ENCODE results near the gene CDC37. TPM values are rescaled to one million over a fixed set of nuclear protein-coding genes. Genes with fewer than 3 reads are reported as not detected.

The CDC37 gene
- total RNA-seq, 1 experiment from 2014 or later = 131 TPM

GRCh38 chr19:10363789-10364281 lies 39.5 kb downstream of the CDC37 start:
- no peak for DNase-seq (ENCODE audit: extremely low read depth, low read depth)

- DNase-seq (ENCODE audit: extremely low read depth, low read depth) = no peak
Observed at GRCh38 chr19:10362259-10362658, 41.1 kb downstream of the CDC37 start.

- no peak for DNase-seq (ENCODE audit: extremely low read depth, low read depth)
Observed at GRCh38 chr19:10361569-10362011, 41.8 kb downstream of the CDC37 start.

- DNase-seq (ENCODE audit: extremely low read depth, low read depth) = no peak
Observed at GRCh38 chr19:10356431-10356830, 46.9 kb downstream of the CDC37 start.

- DNase-seq (ENCODE audit: extremely low read depth, low read depth) = no peak
Observed at GRCh38 chr19:10353793-10354391, 49.5 kb downstream of the CDC37 start.

- DNase-seq (ENCODE audit: extremely low read depth, low read depth) = no peak
Observed at GRCh38 chr19:10352764-10353671, 50.3 kb downstream of the CDC37 start.

GRCh38 chr19:10346509-10346908 lies 56.8 kb downstream of the CDC37 start:
- DNase-seq (ENCODE audit: extremely low read depth, low read depth) = no peak

GRCh38 chr19:10344780-10345179 lies 58.6 kb downstream of the CDC37 start:
- DNase-seq (ENCODE audit: extremely low read depth, low read depth) = no peak

- DNase-seq (ENCODE audit: extremely low read depth, low read depth) = no peak
Observed at GRCh38 chr19:10343495-10343894, 59.8 kb downstream of the CDC37 start.

Other genes starting within 250 kb of the CDC37 start
- 49.9 and 54.2 TPM in 2 replicates for gene DNMT1, start 208.6 kb downstream of the CDC37 start, total RNA-seq (2014; rRNA removed; shearing (Covaris generic))
- gene S1PR2, start 172.2 kb downstream of the CDC37 start, total RNA-seq (2014; rRNA removed; shearing (Covaris generic)) = 1.5 and 1.8 TPM in 2 replicates
- gene MRPL4, start 151.3 kb downstream of the CDC37 start, total RNA-seq (2014; rRNA removed; shearing (Covaris generic)) = 73.9 and 81.6 TPM in 2 replicates
- gene ICAM1, start 132.4 kb downstream of the CDC37 start, total RNA-seq (2014; rRNA removed; shearing (Covaris generic)) = 1.1 and 1.6 TPM in 2 replicates
- not detected in 2 replicates for gene ICAM4, start 116.6 kb downstream of the CDC37 start, total RNA-seq (2014; rRNA removed; shearing (Covaris generic))
- gene ICAM5, start 113.6 kb downstream of the CDC37 start, total RNA-seq (2014; rRNA removed; shearing (Covaris generic)) = 1.9 and 2.1 TPM in 2 replicates
- 1.2 and 2.8 TPM in 2 replicates for gene ZGLP1, start 93.7 kb downstream of the CDC37 start, total RNA-seq (2014; rRNA removed; shearing (Covaris generic))
- gene FDX2, start 87.5 kb downstream of the CDC37 start, total RNA-seq (2014; rRNA removed; shearing (Covaris generic)) = 12.6 and 18.0 TPM in 2 replicates
- 9.5 and 10.7 TPM in 2 replicates for gene RAVER1, start 70.0 kb downstream of the CDC37 start, total RNA-seq (2014; rRNA removed; shearing (Covaris generic))
- gene ICAM3, start 63.9 kb downstream of the CDC37 start, total RNA-seq (2014; rRNA removed; shearing (Covaris generic)) = 5.0 and 7.4 TPM in 2 replicates
- 43.4 and 43.9 TPM in 2 replicates for gene TYK2, start 23.0 kb downstream of the CDC37 start, total RNA-seq (2014; rRNA removed; shearing (Covaris generic))
- gene PDE4A, start 17.0 kb upstream of the CDC37 start, total RNA-seq (2014; rRNA removed; shearing (Covaris generic)) = 2.1 and 2.2 TPM in 2 replicates
- gene KEAP1, start 99.8 kb upstream of the CDC37 start, total RNA-seq (2014; rRNA removed; shearing (Covaris generic)) = 65.7 and 70.5 TPM in 2 replicates
- gene S1PR5, start 113.9 kb upstream of the CDC37 start, total RNA-seq (2014; rRNA removed; shearing (Covaris generic)) = 1.0 and 1.6 TPM in 2 replicates
- 27.4 and 38.9 TPM in 2 replicates for gene ATG4D, start 140.4 kb upstream of the CDC37 start, total RNA-seq (2014; rRNA removed; shearing (Covaris generic))
- gene KRI1, start 162.5 kb upstream of the CDC37 start, total RNA-seq (2014; rRNA removed; shearing (Covaris generic)) = 17.3 and 18.7 TPM in 2 replicates
- 3.5 and 4.2 TPM in 2 replicates for gene CDKN2D, start 165.4 kb upstream of the CDC37 start, total RNA-seq (2014; rRNA removed; shearing (Covaris generic))
- gene AP1M2, start 183.8 kb upstream of the CDC37 start, total RNA-seq (2014; rRNA removed; shearing (Covaris generic)) = 12.3 and 13.5 TPM in 2 replicates
- 2.6 TPM in 2 replicates for gene SLC44A2, start 222.0 kb upstream of the CDC37 start, total RNA-seq (2014; rRNA removed; shearing (Covaris generic))